Measurements from ENCODE around the gene STOX2.

STOX2 gene

GRCh38 chr4:184067931-184068554, 162.9 kb downstream of the STOX2 start:
- TF ChIP-seq CTCF (IDR thresholded peaks at IDR 0.05; ENCODE audit: insufficient read depth, low read length, missing control alignments) = no peak
- CTCF ChIA-PET = no interaction called here
- DNase-seq (ENCODE audit: low read depth, low spot score) = no peak
- H3K4me3 ChIP-seq (ENCODE audit: low read depth, low read length) = no peak overlapping the region
- POLR2A ChIA-PET = no interaction called here

Measured in AG04449 (cell line).